Type B pancreatic cell (in vitro differentiated cells): ENCODE data around the gene CAPN12. TPM values are rescaled to one million over a fixed set of nuclear protein-coding genes. Genes with fewer than 3 reads are reported as not detected.
"Not testable (repeated sequence)": the region's sequence is repeated elsewhere in the genome, so short reads cannot be mapped to it uniquely, and the experiment has no call there.

Experiments used
- DNase-seq: peaks from one replicate; pipeline ENCODE4 v3.0.0; 2021; ENCODE audit warnings: mixed read lengths; ENCODE audit not compliant: unreplicated experiment; ENCODE audit errors: extremely low spot score
- H3K27ac Mint-ChIP-seq: 2 replicates; pipeline ENCODE4 v1.8.0; 2021; ENCODE audit warnings: mild to moderate bottlenecking, mixed read lengths
- H3K27me3 Mint-ChIP-seq: 2 replicates; pipeline ENCODE4 v1.8.0; 2021; ENCODE audit warnings: mixed read lengths
- H3K36me3 Mint-ChIP-seq: 2 replicates; pipeline ENCODE4 v1.8.0; 2021; ENCODE audit warnings: mixed read lengths
- H3K4me1 Mint-ChIP-seq: one replicate; pipeline ENCODE4 v1.8.0; 2021; ENCODE audit warnings: mixed read lengths; ENCODE audit not compliant: unreplicated experiment
- H3K4me3 Mint-ChIP-seq: 2 replicates; pipeline ENCODE4 v1.8.0; 2021; ENCODE audit warnings: mild to moderate bottlenecking, mixed read lengths
- H3K9me3 Mint-ChIP-seq: 2 replicates; pipeline ENCODE4 v1.8.0; 2021; ENCODE audit warnings: mixed read lengths
- CTCF ChIP-seq: fragments of 200-600 bp; sonication (generic); conservative IDR thresholded peaks from 2 replicates; pipeline ENCODE4 v1.5.0; 2021; ENCODE audit warnings: antibody characterized with exemption, mild to moderate bottlenecking
- total RNA-seq: library from RNA; stranded (reverse); gene quantifications from 2 replicates; pipeline ENCODE4 v1.2.1, GENCODE V29; 2021; ENCODE audit warnings: low replicate concordance

Gene CAPN12
- total RNA-seq, 1 donor from 2014 or later, result 3.0 TPM

DNA sequence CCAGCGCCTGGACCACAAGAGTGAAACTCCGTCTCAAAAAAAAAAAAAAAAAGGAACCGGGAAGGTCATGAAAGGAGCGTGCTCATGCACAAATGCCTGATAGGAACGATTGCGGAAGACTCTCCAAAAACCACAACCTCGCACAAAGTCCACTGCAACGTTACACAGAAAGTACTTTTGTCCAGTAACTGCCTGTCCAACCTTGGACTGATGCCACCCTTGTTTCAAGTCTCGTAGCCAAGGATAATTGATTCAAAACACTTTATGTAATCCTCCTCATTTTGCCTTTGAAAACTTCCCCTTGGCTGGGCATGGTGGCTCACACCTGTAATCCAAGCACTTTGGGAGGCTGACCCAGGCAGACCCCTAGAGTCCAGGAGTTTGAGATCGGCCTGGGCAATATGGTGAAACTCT is 15.3 kb upstream of the CAPN12 start:
- H3K36me3 Mint-ChIP-seq, result no peaks in the 10 kb centered on the region
- H3K27me3 Mint-ChIP-seq, result no peaks in the 10 kb centered on the region
- TF ChIP-seq CTCF, result no peak
- DNase-seq, result no peak
- no peak overlapping the region for H3K27ac Mint-ChIP-seq
- H3K4me3 Mint-ChIP-seq, result no peak overlapping the region
- no peaks in the 10 kb centered on the region for H3K4me1 Mint-ChIP-seq
- H3K9me3 Mint-ChIP-seq, result no peaks in the 10 kb centered on the region

- H3K4me3 Mint-ChIP-seq, H3K9me3 Mint-ChIP-seq, DNase-seq, H3K36me3 Mint-ChIP-seq, H3K4me1 Mint-ChIP-seq, H3K27ac Mint-ChIP-seq: not testable (repeated sequence)
- H3K27me3 Mint-ChIP-seq, result peaks cover 12% of the 10 kb centered on the region
Measured at GRCh38 chr19:38754196-38754595, 9.9 kb upstream of the CAPN12 start.

DNA sequence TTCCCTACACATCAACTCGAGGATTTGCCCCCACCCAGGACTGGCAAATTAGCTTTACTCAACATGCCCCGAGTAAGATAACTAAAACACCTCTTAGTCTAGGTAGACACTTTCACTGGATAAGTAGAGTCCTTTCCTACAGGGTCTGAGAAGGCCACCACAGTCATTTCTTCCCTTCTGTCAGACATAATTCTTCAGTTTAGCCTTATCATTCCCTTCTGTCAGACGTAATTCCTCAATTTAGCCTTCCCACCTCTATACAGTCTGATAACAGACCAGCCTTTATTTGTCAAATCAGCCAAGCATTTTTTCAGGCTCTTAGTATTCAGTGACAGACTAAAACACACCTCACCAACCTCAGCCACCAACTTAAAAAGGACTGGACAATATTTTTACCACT is 9.5 kb upstream of the CAPN12 start:
- H3K9me3 Mint-ChIP-seq, H3K27ac Mint-ChIP-seq, H3K4me1 Mint-ChIP-seq, H3K36me3 Mint-ChIP-seq, H3K4me3 Mint-ChIP-seq, DNase-seq: not testable (repeated sequence)
- H3K27me3 Mint-ChIP-seq, result peaks cover 12% of the 10 kb centered on the region

GRCh38 chr19:38745316-38745715 is 1.0 kb upstream of the CAPN12 start:
- no peak for TF ChIP-seq CTCF
- no peaks in the 10 kb centered on the region for H3K9me3 Mint-ChIP-seq
- no peak overlapping the region for H3K27ac Mint-ChIP-seq
- H3K27me3 Mint-ChIP-seq, result peaks cover 3% of the 10 kb centered on the region
- H3K4me1 Mint-ChIP-seq, result no peaks in the 10 kb centered on the region
- no peak for DNase-seq
- H3K36me3 Mint-ChIP-seq, result no peaks in the 10 kb centered on the region
- no peak overlapping the region for H3K4me3 Mint-ChIP-seq

- Mint-ChIP-seq H3K4me3 (no peak overlapping the region), H3K27ac (no peak overlapping the region), H3K27me3 (no peaks in the 10 kb centered on the region), H3K4me1 (no peaks in the 10 kb centered on the region), H3K36me3 (no peaks in the 10 kb centered on the region), H3K9me3 (no peaks in the 10 kb centered on the region)
- no peak for DNase-seq
- no peak for TF ChIP-seq CTCF
Measured at GRCh38 chr19:38744874-38745273, 600 bp upstream of the CAPN12 start.

DNA sequence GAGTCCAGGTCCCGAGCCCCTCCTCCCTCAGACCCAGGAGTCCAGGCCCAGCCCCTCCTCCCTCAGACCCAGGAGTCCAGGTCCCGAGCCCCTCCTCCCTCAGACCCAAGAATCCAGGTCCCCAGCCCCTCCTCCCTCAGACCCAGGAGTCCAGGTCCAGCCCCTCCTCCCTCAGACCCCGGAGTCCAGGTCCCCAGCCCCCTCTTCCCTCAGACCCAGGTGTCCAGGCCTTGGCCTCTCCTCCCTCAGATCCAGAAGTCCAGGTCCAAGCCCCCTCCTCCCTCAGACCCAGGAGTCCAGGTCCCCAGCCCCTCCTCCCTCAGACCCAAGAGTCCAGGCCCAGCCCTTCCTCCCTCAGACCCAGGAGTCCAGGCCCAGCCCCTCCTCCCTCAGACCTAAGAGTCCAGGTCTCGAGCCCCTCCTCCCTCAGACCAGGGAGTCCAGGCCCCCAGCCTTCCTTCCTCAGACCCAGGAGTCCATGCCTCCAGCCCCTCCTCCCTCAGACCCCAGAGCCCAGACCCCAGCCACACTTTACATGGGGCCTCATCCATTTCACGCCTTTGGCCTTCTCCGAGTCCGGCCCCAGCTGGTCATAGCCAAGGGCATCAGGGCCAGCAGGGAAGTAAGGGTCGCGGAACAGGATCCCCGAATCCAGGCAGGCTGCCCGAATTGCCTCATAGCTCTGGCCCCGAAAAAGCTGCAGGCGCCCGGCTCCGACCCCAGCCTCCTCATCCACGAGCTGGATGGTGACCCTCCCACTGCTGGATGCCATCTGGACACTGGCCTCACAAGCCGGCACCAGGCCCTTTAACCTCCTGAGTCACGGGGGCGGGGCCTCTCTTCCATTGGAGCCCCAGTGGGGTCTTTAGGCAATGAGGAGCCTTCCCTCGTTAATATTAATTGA is 628 bp downstream of the CAPN12 start:
- no peak for TF ChIP-seq CTCF
- H3K4me1 Mint-ChIP-seq, result no peaks in the 10 kb centered on the region
- no peak for DNase-seq
- H3K27ac Mint-ChIP-seq, result no peak overlapping the region
- H3K4me3 Mint-ChIP-seq, result no peak overlapping the region
- H3K27me3 Mint-ChIP-seq, result no peaks in the 10 kb centered on the region
- H3K36me3 Mint-ChIP-seq, result no peaks in the 10 kb centered on the region
- no peaks in the 10 kb centered on the region for H3K9me3 Mint-ChIP-seq
